ENCODE results near the gene OSBPL6.

Gene OSBPL6

GRCh38 chr2:178238750-178239149 is 44.4 kb downstream of the OSBPL6 start:
- DNase-seq (ENCODE audit: low read depth): no peak

DNA sequence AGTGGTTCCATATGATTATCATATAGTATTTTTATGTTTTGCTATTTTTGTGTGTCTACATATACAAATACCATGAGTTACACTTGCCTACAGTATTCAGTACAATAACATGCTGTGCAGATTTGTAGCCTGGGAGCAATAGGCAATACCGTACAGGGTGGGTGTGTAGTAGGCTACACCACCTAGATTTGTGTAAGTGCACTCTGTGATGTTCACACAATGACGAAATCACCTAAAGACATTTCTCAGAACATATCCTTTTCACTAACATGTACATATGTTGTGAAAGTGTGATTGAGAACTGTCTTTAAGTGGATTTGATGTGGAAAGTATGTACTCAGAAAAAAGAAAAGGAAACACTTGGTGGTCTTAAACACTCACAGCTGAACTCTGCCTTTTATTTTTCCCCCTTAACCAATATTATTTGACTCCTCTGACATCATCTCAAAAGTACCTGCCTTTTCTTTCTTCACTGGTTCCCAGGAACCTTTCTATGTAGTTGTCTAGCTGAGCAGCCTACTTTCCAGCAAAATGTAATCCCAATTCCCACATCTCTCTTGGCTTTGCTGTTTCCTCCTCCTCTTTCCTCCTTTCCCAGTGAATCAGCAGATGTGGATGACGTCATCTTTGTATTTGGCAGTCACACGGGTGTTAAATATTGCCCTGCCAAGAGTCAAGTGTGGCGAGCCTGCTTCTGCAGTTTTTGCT is 47.7 kb downstream of the OSBPL6 start:
- DNase-seq (ENCODE audit: low read depth): no peak

- DNase-seq (ENCODE audit: low read depth): no peak
Measured at GRCh38 chr2:178242552-178242883, 48.2 kb downstream of the OSBPL6 start.

GRCh38 chr2:178243961-178244360 is 49.6 kb downstream of the OSBPL6 start:
- DNase-seq (ENCODE audit: low read depth): no peak

GRCh38 chr2:178244777-178245176 is 50.5 kb downstream of the OSBPL6 start:
- DNase-seq (ENCODE audit: low read depth): no peak

DNA sequence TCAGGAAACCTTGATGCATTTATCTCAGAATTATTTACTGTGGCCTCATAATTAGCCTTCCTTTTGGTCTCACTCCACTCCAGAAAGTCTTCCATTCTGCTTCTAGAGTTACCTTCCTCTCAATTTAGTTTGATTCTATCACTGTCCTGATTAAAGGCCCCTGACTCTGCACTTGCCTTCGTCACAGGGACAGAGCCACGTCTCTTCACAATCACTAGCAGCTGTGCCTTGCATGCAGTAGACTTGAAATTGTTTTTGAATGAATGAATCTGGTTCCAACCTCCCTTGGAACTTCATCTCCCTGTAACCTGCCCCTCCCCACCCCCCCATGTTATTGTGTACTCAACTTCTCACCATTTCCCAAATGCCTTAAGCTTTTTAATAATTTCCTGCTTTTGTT is 52.4 kb downstream of the OSBPL6 start:
- no peak for DNase-seq (ENCODE audit: low read depth)

DNA sequence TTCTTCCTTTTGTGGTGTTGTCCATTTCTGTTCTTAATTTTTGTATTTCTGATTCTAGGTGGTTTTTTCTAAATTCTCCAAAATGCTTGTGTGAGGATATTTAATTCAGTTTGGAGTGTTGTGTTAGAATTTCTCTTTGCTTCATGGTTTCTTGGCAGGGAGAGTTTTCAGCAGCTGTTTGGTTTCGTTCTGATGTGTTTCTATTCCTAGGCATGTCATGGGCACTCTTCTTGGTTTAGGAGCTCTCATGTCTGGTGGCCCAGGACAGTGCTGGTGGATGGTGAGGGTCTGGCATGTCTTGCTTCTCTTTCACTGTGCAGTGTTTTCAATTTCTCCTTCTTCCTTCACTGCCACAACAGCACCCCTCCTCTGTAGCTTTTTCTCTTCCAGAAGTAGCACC is 52.9 kb downstream of the OSBPL6 start:
- no peak for DNase-seq (ENCODE audit: low read depth)

GRCh38 chr2:178250429-178250828 is 56.1 kb downstream of the OSBPL6 start:
- no peak for DNase-seq (ENCODE audit: low read depth)

- no peak for DNase-seq (ENCODE audit: low read depth)
Measured at GRCh38 chr2:178251151-178251955, 57.0 kb downstream of the OSBPL6 start.

DNA sequence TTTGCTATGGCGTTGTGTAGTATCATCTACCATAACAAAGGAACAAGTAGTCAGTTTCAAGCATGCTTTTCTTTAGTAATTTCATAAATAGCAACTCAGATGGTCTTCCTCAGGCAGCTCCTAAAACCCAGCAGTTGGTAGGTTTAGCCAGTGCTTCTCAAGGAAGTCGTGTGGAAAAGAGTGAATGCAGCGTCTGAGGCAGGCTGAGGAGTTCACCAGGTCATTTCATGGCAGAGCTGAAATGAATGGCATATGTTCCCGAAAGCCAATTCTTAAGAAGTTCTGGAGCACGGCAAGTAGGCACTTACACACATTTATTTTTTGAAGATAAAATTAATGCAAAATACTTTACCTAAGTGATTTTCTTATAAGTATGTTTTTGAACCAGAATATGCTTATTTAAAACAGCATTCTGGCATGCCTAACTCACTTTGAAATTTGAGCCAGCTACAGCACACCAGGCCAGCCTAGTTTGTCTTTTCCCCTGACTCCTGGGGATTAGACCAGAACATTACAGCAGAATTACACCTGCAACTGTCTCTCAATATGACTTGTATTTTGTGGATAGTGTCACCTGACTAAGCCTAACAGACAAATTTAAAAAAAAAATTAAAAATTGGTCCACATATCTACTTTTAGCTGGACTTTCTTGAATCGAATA is 62.2 kb downstream of the OSBPL6 start:
- no peak for DNase-seq (ENCODE audit: low read depth)

- no peak for DNase-seq (ENCODE audit: low read depth)
Measured at GRCh38 chr2:178257127-178257526, 62.8 kb downstream of the OSBPL6 start.

- DNase-seq (ENCODE audit: low read depth): no peak
Measured at GRCh38 chr2:178258916-178259315, 64.6 kb downstream of the OSBPL6 start.

GRCh38 chr2:178263159-178263860 is 69.0 kb downstream of the OSBPL6 start:
- DNase-seq (ENCODE audit: low read depth): no peak

DNA sequence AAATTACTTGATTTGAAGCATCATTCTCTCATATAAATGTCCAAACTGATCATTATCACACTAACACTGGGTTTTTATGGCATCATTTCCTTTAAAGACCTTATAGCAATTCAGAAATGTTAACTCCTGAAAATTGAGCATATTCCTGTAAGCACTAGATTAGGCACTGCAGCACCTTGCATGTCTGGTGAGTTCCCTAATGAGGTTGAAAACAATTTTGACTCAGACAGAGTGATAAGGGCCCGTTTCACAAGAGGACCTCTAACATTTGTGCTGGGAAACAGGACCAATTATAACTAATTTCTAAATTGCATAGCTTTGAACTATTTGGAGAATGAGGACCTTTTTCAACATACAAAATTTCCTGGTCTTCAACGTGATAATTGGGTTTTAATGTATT is 69.9 kb downstream of the OSBPL6 start:
- DNase-seq (ENCODE audit: low read depth): no peak

DNA sequence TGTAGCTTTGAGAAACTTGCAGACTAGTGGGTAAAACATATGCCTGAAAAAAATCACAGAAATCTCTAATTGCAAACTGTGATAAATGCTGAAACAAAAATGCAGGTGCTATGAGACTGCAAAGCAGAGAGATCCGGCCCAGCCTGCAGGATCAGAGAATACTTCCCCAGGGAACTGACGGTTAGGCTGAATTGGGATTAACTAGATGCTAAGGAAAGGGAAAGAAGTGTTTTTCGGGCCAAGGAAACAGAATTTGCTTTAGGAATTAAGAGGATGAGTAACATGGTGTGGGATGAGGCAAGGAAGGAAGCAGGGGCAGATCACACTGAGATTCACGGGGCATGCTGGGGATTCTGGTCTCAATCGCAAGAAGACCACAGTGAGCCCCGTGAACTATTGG is 71.5 kb downstream of the OSBPL6 start:
- DNase-seq (ENCODE audit: low read depth): no peak

GRCh38 chr2:178266445-178266844 is 72.1 kb downstream of the OSBPL6 start:
- DNase-seq (ENCODE audit: low read depth): no peak

- no peak for DNase-seq (ENCODE audit: low read depth)
Measured at GRCh38 chr2:178267660-178268059, 73.3 kb downstream of the OSBPL6 start.

DNA sequence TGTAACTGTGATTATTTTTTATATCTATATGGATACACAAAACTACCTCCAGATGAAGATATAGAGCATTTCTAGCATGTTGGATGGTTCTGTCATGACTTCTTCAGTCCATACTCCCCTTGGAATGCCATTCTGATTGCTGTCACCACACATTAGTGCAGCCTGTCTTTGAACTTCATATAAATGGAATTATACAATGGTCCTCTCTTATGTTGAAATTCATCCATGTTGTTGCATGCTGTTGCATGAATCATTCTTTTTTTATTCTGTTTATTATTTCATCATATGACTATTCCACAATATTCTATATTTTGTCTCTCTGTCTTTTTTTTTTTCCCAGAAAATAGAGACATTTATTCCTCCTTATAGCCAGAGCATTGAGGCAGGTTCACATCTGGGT is 74.1 kb downstream of the OSBPL6 start:
- no peak for DNase-seq (ENCODE audit: low read depth)

DNA sequence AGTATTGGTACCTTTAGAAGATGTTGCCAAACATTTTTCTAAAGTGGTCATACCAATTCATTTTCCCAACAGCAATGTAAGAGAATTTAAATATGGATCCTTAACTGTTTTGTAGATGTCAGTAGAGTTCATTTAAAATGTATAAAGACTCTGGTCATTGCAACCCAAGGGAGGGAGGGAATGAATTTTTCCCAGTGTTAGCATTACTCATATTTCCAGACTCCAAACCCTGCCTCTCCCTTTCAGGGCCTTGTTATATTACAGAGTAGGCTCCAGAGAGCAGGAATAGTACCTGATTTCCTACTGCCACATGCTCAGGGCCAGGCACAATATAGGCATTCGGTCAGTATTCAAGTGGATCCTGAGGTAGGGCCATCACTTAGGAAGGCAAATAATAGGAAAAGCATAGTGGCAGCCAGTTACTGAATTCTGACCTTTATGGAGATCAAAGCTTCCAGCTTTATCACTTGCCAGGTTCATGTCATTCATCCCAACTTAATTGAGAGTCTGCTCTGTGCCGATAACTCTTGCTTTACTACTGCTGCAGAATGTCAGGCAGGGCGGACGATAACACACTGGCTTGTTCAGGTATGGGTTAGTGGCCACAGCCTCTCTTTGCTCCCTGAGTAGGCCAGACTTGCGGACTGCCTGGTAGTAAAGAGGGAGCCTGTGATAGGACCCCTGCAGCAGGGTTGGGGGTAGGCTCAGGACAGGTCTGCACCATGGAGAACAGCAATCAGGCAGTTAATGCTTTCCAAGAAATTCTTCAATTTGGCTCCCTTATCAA is 75.3 kb downstream of the OSBPL6 start:
- no peak for DNase-seq (ENCODE audit: low read depth)

DNA sequence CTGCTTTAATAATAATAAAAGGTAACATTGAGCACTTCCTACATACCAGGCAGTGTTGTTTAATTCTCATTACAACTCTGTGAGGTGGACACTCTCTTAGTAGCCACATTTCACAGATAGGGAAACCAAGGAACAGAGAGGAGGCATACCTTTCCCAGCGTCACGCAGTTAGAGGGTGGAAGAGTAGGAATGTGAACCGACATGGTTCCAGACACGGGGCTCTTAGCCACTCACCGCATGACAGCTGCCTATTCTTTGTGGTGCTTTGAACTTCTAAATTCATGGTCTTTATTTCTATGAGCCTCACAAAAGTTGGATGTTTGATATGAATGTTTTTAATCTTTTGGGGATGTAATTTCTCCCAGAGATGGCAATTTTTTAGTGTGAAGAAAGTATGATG is 76.0 kb downstream of the OSBPL6 start:
- DNase-seq (ENCODE audit: low read depth): no peak

DNA sequence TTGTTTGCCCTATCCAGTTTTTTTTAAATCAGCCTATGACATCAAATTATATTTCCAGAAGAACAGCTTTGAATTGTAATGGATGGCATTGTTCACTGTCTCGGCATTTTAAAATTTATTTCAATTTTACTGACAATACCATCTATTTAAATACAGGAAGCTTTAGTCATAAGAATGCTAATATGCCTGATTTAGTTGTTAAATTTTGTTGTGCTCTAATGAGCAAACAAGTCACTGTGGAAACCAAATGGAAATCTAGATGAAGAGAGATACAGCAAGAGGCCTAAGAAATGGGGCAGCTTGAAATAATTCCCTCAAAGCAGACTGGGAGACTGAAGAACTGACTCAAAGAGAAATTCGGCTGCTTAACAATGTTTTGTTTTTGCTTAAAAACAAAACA is 76.8 kb downstream of the OSBPL6 start:
- DNase-seq (ENCODE audit: low read depth): no peak

Data from stimulated activated CD8-positive, alpha-beta memory T cell treated with anti-CD3 and anti-CD28 coated beads, Interleukin-4, amount 100 ng/mL, for 24 hours (primary cell).